ENCODE data around the gene PITPNC1.

DNA sequence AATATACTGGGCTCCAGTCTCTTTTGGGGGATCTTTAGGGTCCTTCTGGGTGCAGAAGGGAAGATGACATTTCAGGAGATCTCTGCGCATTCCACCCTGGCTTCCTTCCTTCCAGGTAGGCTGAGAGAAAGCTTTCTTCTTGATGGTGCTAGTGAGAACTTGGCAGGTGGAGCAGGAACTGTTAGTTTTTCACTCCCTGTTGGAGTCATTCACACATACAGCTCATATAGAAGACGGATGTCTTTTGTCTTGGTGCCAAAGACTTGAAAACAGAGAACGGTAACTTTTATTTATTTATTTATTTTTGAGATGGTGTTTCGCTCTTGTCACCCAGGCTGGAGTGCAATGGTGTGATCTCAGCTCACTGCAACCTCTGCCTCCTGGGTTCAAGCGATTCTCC, 43.9 kb downstream of the PITPNC1 start:
- TF ChIP-seq POLR2A (IDR thresholded peaks at IDR 0.05) (no peak), CTCF (IDR thresholded peaks at IDR 0.05) (no peak)

Data from uterus (tissue), 2 donors.